ENCODE results near the gene ZNF608.
A peak's percentile ranks its signal among the peaks of the same experiment; 100 is the strongest.

The ZNF608 gene

GRCh38 chr5:124712731-124713305 lies 33.6 kb downstream of the ZNF608 start:
- DNase-seq: no peak

GRCh38 chr5:124708086-124708485 lies 38.4 kb downstream of the ZNF608 start:
- DNase-seq: no peak

- peak; percentile 19 for DNase-seq
These were observed 38.9 kb downstream of the ZNF608 start for GRCh38 chr5:124707520-124707919.

GRCh38 chr5:124706729-124707361 lies 39.6 kb downstream of the ZNF608 start:
- DNase-seq: no peak

- DNase-seq: no peak
These were observed 40.4 kb downstream of the ZNF608 start for GRCh38 chr5:124706051-124706450.

GRCh38 chr5:124705577-124705976 lies 40.9 kb downstream of the ZNF608 start:
- no peak for DNase-seq

- no peak for DNase-seq
These were observed 41.7 kb downstream of the ZNF608 start for GRCh38 chr5:124704594-124705284.

- DNase-seq: no peak
These were observed 42.4 kb downstream of the ZNF608 start for GRCh38 chr5:124703995-124704394.

- DNase-seq: no peak
These were observed 43.9 kb downstream of the ZNF608 start for GRCh38 chr5:124702525-124702924.

GRCh38 chr5:124701873-124702425 lies 44.5 kb downstream of the ZNF608 start:
- DNase-seq: no peak

- no peak for DNase-seq
These were observed 45.4 kb downstream of the ZNF608 start for GRCh38 chr5:124701016-124701415.

GRCh38 chr5:124700333-124700732 lies 46.1 kb downstream of the ZNF608 start:
- DNase-seq: no peak

GRCh38 chr5:124698770-124699169 lies 47.7 kb downstream of the ZNF608 start:
- no peak for DNase-seq

- no peak for DNase-seq
These were observed 48.4 kb downstream of the ZNF608 start for GRCh38 chr5:124697933-124698591.

GRCh38 chr5:124697501-124697900 lies 48.9 kb downstream of the ZNF608 start:
- no peak for DNase-seq

- no peak for DNase-seq
These were observed 49.5 kb downstream of the ZNF608 start for GRCh38 chr5:124696898-124697297.
